Brain microvascular endothelial cell (primary cell): ENCODE measurements around the gene SH2D4B.

Source experiments
- DNase-seq: peaks from one replicate; pipeline ENCODE4 v3.0.0-alpha.2; 2020
- H3K27ac ChIP-seq: fragments of 250-450 bp; sonication (Bioruptor Pico); 2 replicates; pipeline ENCODE4 v1.5.1; 2020; ENCODE audit warnings: mild to moderate bottlenecking, moderate library complexity
- H3K27me3 ChIP-seq: fragments of 250-450 bp; sonication (Bioruptor Pico); replicated peaks from 2 replicates; pipeline ENCODE4 v1.5.1; 2020; ENCODE audit warnings: mild to moderate bottlenecking
- H3K36me3 ChIP-seq: fragments of 250-450 bp; sonication (Bioruptor Pico); replicated peaks from 2 replicates; pipeline ENCODE4 v1.5.1; 2020; ENCODE audit warnings: mild to moderate bottlenecking
- H3K4me3 ChIP-seq: 2 replicates; pipeline ENCODE4 v1.5.1; 2011; ENCODE audit warnings: low read depth, mild to moderate bottlenecking, control low read depth, low read length, moderate library complexity
- in situ Hi-C: cut with HindIII; loops from 2 replicates; pipeline ENCODE4 v1.10.0; 2017; ENCODE audit warnings: low sequenced_read_pairs, low pct_ligation_motif_present
- TF ChIP-seq, protein P1 (sequence below): IDR thresholded peaks from 2 replicates; pipeline ENCODE4 v1.5.1; 2011; ENCODE audit warnings: low read depth, mild to moderate bottlenecking, moderate library complexity, low read length, control low read depth, inconsistent platforms; ENCODE audit errors: missing control alignments

The SH2D4B gene

GRCh38 chr10:80662429-80663261 is 124.9 kb downstream of the SH2D4B start:
- H3K27ac ChIP-seq = no peak overlapping the region
- H3K36me3 ChIP-seq = no peaks in the 10 kb centered on the region
- TF ChIP-seq, protein P1, sequence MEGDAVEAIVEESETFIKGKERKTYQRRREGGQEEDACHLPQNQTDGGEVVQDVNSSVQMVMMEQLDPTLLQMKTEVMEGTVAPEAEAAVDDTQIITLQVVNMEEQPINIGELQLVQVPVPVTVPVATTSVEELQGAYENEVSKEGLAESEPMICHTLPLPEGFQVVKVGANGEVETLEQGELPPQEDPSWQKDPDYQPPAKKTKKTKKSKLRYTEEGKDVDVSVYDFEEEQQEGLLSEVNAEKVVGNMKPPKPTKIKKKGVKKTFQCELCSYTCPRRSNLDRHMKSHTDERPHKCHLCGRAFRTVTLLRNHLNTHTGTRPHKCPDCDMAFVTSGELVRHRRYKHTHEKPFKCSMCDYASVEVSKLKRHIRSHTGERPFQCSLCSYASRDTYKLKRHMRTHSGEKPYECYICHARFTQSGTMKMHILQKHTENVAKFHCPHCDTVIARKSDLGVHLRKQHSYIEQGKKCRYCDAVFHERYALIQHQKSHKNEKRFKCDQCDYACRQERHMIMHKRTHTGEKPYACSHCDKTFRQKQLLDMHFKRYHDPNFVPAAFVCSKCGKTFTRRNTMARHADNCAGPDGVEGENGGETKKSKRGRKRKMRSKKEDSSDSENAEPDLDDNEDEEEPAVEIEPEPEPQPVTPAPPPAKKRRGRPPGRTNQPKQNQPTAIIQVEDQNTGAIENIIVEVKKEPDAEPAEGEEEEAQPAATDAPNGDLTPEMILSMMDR = peak; percentile 90
- H3K4me3 ChIP-seq = peak overlapping the region; percentile 40
- no peaks in the 10 kb centered on the region for H3K27me3 ChIP-seq
- in situ Hi-C loops = no loop called here
- peak; percentile 91 for DNase-seq

GRCh38 chr10:80664071-80664680 is 126.5 kb downstream of the SH2D4B start:
- peak; percentile 69 for DNase-seq
- Histone ChIP-seq H3K4me3 (no peak overlapping the region), H3K27ac (no peak overlapping the region), H3K36me3 (no peaks in the 10 kb centered on the region), H3K27me3 (no peaks in the 10 kb centered on the region)
- TF ChIP-seq, protein P1 = peak; percentile 91
- in situ Hi-C loops = no loop called here

GRCh38 chr10:80669485-80669884 is 131.8 kb downstream of the SH2D4B start:
- TF ChIP-seq, protein P1 = no peak
- no peaks in the 10 kb centered on the region for H3K36me3 ChIP-seq
- H3K27me3 ChIP-seq = no peaks in the 10 kb centered on the region
- in situ Hi-C loops = no loop called here
- DNase-seq = no peak
- H3K4me3 ChIP-seq = no peak overlapping the region
- H3K27ac ChIP-seq = no peak overlapping the region

GRCh38 chr10:80670774-80671173 is 133.1 kb downstream of the SH2D4B start:
- no peaks in the 10 kb centered on the region for H3K27me3 ChIP-seq
- TF ChIP-seq, protein P1 = no peak
- no peak for DNase-seq
- H3K4me3 ChIP-seq = no peak overlapping the region
- H3K27ac ChIP-seq = no peak overlapping the region
- in situ Hi-C loops = no loop called here
- no peaks in the 10 kb centered on the region for H3K36me3 ChIP-seq

- TF ChIP-seq, protein P1 = no peak
- in situ Hi-C loops = no loop called here
- no peak for DNase-seq
- no peaks in the 10 kb centered on the region for H3K27me3 ChIP-seq
- H3K4me3 ChIP-seq = no peak overlapping the region
- H3K27ac ChIP-seq = no peak overlapping the region
- no peaks in the 10 kb centered on the region for H3K36me3 ChIP-seq
Measured at GRCh38 chr10:80671847-80672246, 134.1 kb downstream of the SH2D4B start.

DNA sequence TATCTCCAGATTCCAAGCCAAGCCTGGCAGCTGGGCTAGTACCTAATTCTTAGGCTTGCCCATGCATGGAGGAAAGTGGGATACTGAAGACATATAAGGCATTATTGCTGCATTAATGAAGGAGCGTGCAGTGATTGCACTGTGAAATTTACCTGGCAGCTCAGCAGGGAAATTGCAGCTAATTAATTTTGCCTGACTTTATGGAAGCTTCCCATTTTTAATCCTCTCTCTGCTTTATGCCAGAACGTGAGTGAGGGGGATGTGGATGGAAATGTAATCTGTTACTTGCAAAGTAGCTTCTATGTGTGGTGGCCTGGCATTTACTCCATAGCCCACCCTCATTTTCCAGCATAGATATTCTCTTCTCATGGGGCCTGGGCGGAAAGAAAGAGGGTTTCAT is 134.9 kb downstream of the SH2D4B start:
- H3K4me3 ChIP-seq = no peak overlapping the region
- H3K27ac ChIP-seq = no peak overlapping the region
- no peaks in the 10 kb centered on the region for H3K36me3 ChIP-seq
- no peak for DNase-seq
- TF ChIP-seq, protein P1 = no peak
- in situ Hi-C loops = no loop called here
- H3K27me3 ChIP-seq = no peaks in the 10 kb centered on the region
